H1 (cell line): ENCODE data around the gene NAA25. TPM values are rescaled to one million over a fixed set of nuclear protein-coding genes. Genes with fewer than 3 reads are reported as not detected.
A peak's percentile ranks its signal among the peaks of the same experiment; 100 is the strongest.

Source experiments
- CTCF ChIA-PET: fragments of 300-600 bp; sonication (Branson Sonifier 250); formaldehyde crosslinking; loops from one replicate; lab custom pipeline; 2021; ENCODE audit not compliant: partially characterized antibody; lab: Charles Lee
- POLR2A ChIA-PET: fragments of 300-600 bp; sonication (Branson Sonifier 250); formaldehyde crosslinking; loops from one replicate; lab custom pipeline; 2021; ENCODE audit warnings: inconsistent platforms; ENCODE audit not compliant: partially characterized antibody; lab: Charles Lee
- DNase-seq, 2 experiments: peaks; one replicate each; pipeline versions ENCODE4 v3.0.0 to v3.0.0-alpha.2; 2010 to 2022; ENCODE audit warnings: low spot score in 2 of 2, low read depth in 1 of 2, mixed read lengths in 1 of 2
- FAIRE-seq: peaks from 2 replicates; lab custom pipeline; 2011; peaks lifted over from hg19 to GRCh38; lab: Jason Lieb, UNC
- H2AFZ ChIP-seq: 2 replicates; pipeline ENCODE4 v1.8.1; 2012; ENCODE audit warnings: low read length, inconsistent platforms
- H2AK5ac ChIP-seq: 2 replicates; pipeline ENCODE4 v1.6.1; 2013; ENCODE audit warnings: low read depth, low read length
- H2BK120ac ChIP-seq: replicated peaks from 2 replicates; pipeline ENCODE3; 2013; ENCODE audit warnings: low read depth, low read length, inconsistent platforms
- H2BK12ac ChIP-seq: 2 replicates; pipeline ENCODE4 v1.6.1; 2013; ENCODE audit warnings: low read depth, low read length
- H2BK15ac ChIP-seq: 2 replicates; pipeline ENCODE4 v1.6.1; 2013; ENCODE audit warnings: low read length
- H2BK20ac ChIP-seq: 2 replicates; pipeline ENCODE4 v1.6.1; 2013; ENCODE audit warnings: low read length
- H2BK5ac ChIP-seq: 2 replicates; pipeline ENCODE4 v1.6.1; 2013; ENCODE audit warnings: low read depth, low read length
- H3K14ac ChIP-seq: 2 replicates; pipeline ENCODE4 v1.6.1; 2013; ENCODE audit warnings: inconsistent platforms; ENCODE audit not compliant: insufficient read length
- H3K18ac ChIP-seq: 2 replicates; pipeline ENCODE4 v1.6.1; 2013; ENCODE audit warnings: low read length; ENCODE audit errors: extremely low read depth
- H3K23ac ChIP-seq: 2 replicates; pipeline ENCODE4 v1.6.1; 2013; ENCODE audit warnings: inconsistent platforms; ENCODE audit not compliant: insufficient read length
- H3K23me2 ChIP-seq: 2 replicates; pipeline ENCODE4 v1.6.1; 2013; ENCODE audit warnings: low read depth, low read length
- H3K27ac ChIP-seq: 2 replicates; pipeline ENCODE4 v1.6.1; 2011; ENCODE audit warnings: low read depth, low read length, inconsistent platforms
- H3K27me3 ChIP-seq, 4 experiments: replicated peaks in 1 of 4; 1 replicate in 1 of 4; 2 replicates in 3 of 4; pipeline versions ENCODE4 v1.6.1 to v1.8.1; 2011 to 2013; ENCODE audit warnings: low read length in 3 of 4, mild to moderate bottlenecking in 3 of 4, inconsistent platforms in 2 of 4, mixed read lengths in 2 of 4, moderate library complexity in 1 of 4; ENCODE audit not compliant: control insufficient read depth in 3 of 4, insufficient read depth in 3 of 4; ENCODE audit errors: extremely low read depth in 1 of 4
- H3K36me3 ChIP-seq, 4 experiments: 2 replicates each; pipeline versions ENCODE4 v1.6.1 to v1.8.1; 2011 to 2013; ENCODE audit warnings: mild to moderate bottlenecking in 4 of 4, low read length in 3 of 4, moderate library complexity in 2 of 4, control low read depth in 1 of 4, inconsistent platforms in 1 of 4; ENCODE audit not compliant: insufficient read depth in 4 of 4, control insufficient read depth in 2 of 4
- H3K4ac ChIP-seq: replicated peaks from 2 replicates; pipeline ENCODE3; 2013; ENCODE audit warnings: low read length, low read depth, mixed read lengths, inconsistent platforms; ENCODE audit not compliant: insufficient read length
- H3K4me1 ChIP-seq, 4 experiments: replicated peaks in 1 of 4; 1 replicate in 1 of 4; 2 replicates in 3 of 4; pipeline versions ENCODE4 v1.6.1 to v1.8.1; 2011 to 2013; ENCODE audit warnings: low read length in 3 of 4, inconsistent platforms in 2 of 4, mixed read lengths in 1 of 4; ENCODE audit not compliant: insufficient read depth in 4 of 4, control insufficient read depth in 3 of 4
- H3K4me2 ChIP-seq, 2 experiments: 2 replicates each; pipeline versions ENCODE4 v1.6.1 to v1.8.1; 2011 to 2013; ENCODE audit warnings: low read depth in 2 of 2, low read length in 2 of 2, control low read depth in 1 of 2, inconsistent platforms in 1 of 2, mild to moderate bottlenecking in 1 of 2; ENCODE audit not compliant: insufficient read depth in 1 of 2
- H3K4me3 ChIP-seq, 4 experiments: fragments of 200-600, 300-600 bp in 1 of 4; sonication (generic), shearing (Covaris generic), sonication (Bioruptor Twin) in 1 of 4; 2 replicates each; pipeline versions ENCODE4 v1.5.1 to v1.8.1; 2011 to 2016; ENCODE audit warnings: low read length in 4 of 4, low read depth in 3 of 4, control low read depth in 2 of 4, inconsistent platforms in 2 of 4, mild to moderate bottlenecking in 2 of 4, mixed read lengths in 1 of 4, moderate library complexity in 1 of 4; ENCODE audit not compliant: insufficient read depth in 2 of 4; ENCODE audit errors: extremely low read depth in 1 of 4
- H3K56ac ChIP-seq: replicated peaks from 2 replicates; pipeline ENCODE3; 2013; ENCODE audit warnings: low read depth, mild to moderate bottlenecking, mixed read lengths, low read length, inconsistent platforms; ENCODE audit not compliant: insufficient read length
- H3K79me1 ChIP-seq: 2 replicates; pipeline ENCODE4 v1.6.1; 2013; ENCODE audit warnings: low read depth, low read length, control low read depth
- H3K79me2 ChIP-seq, 2 experiments: 2 replicates each; pipeline versions ENCODE4 v1.6.1 to v1.8.1; 2012 to 2013; ENCODE audit warnings: low read length in 2 of 2, mild to moderate bottlenecking in 2 of 2, inconsistent platforms in 1 of 2; ENCODE audit not compliant: insufficient read depth in 2 of 2, control insufficient read depth in 1 of 2
- H3K9ac ChIP-seq, 4 experiments: replicated peaks in 1 of 4; 1 replicate in 1 of 4; 2 replicates in 3 of 4; pipeline versions ENCODE4 v1.6.1 to v1.8.1; 2011 to 2013; ENCODE audit warnings: low read depth in 3 of 4, low read length in 3 of 4, control low read depth in 2 of 4, mild to moderate bottlenecking in 2 of 4, moderate library complexity in 2 of 4, inconsistent platforms in 1 of 4; ENCODE audit errors: extremely low read depth in 1 of 4
- H3K9me3 ChIP-seq, 2 experiments: 2 replicates each; pipeline versions ENCODE4 v1.6.1 to v1.8.1; 2012 to 2013; ENCODE audit warnings: mild to moderate bottlenecking in 2 of 2, moderate library complexity in 2 of 2, control low read depth in 1 of 2, inconsistent platforms in 1 of 2, low read depth in 1 of 2, low read length in 1 of 2, mixed read lengths in 1 of 2; ENCODE audit not compliant: insufficient read depth in 2 of 2
- H4K20me1 ChIP-seq, 2 experiments: replicated peaks in 1 of 2; 2 replicates each; pipeline versions ENCODE3 to v1.8.1; 2011 to 2013; ENCODE audit warnings: inconsistent platforms in 2 of 2, low read length in 2 of 2, mild to moderate bottlenecking in 1 of 2; ENCODE audit not compliant: insufficient read depth in 2 of 2, control insufficient read depth in 1 of 2
- H4K5ac ChIP-seq: 2 replicates; pipeline ENCODE4 v1.6.1; 2013; ENCODE audit warnings: low read length, low read depth, mixed read lengths, inconsistent platforms; ENCODE audit not compliant: insufficient read length
- H4K8ac ChIP-seq: 2 replicates; pipeline ENCODE4 v1.8.0; 2013; ENCODE audit warnings: mild to moderate bottlenecking, moderate library complexity, low read length, inconsistent platforms; ENCODE audit not compliant: insufficient read depth; ENCODE audit errors: extremely low read depth
- H4K91ac ChIP-seq: replicated peaks from 2 replicates; pipeline ENCODE3; 2013; ENCODE audit warnings: low read length, mixed read lengths, inconsistent platforms; ENCODE audit not compliant: insufficient read length
- POLR2AphosphoS5 ChIP-seq: IDR thresholded peaks from 2 replicates; pipeline ENCODE4 v1.6.1; 2011; ENCODE audit warnings: low read depth, low read length
- SP2 ChIP-seq: IDR thresholded peaks from 2 replicates; pipeline ENCODE4 v1.6.1; 2012; ENCODE audit warnings: mild to moderate bottlenecking, low read length, inconsistent platforms
- WGBS, 2 experiments: shearing (Covaris generic) in 1 of 2; methylation state at CpG; one replicate each; pipeline versions ENCODE4 v1.1.6 to v1.1.7; 2013 to 2015; ENCODE audit warnings: low lambda C conversion rate in 2 of 2, mixed read lengths in 2 of 2, inconsistent platforms in 1 of 2, low coverage in 1 of 2, missing lambda C conversion rate in 1 of 2; ENCODE audit not compliant: insufficient replicate concordance in 2 of 2, insufficient coverage in 1 of 2, insufficient read length in 1 of 2; ENCODE audit errors: extremely low coverage in 1 of 2, missing lambda C conversion rate in 1 of 2; 5-methylcytosine and 5-hydroxymethylcytosine counted together
- polyA plus RNA-seq, 7 experiments: library from polyadenylated mRNA; depleted of rRNA in 3 of 7; stranded (reverse) in 5 of 7; unstranded in 2 of 7; fragments of >200 nt in 5 of 7; fragments of 200-250 nt in 2 of 7; gene quantifications; 1 replicate in 5 of 7; 2 replicates in 1 of 7; 4 replicates in 1 of 7; pipeline versions ENCODE4 v1.2.1 to v1.2.3, GENCODE V29; 2011 to 2013; ENCODE audit warnings: missing spikeins in 2 of 7, mixed read lengths in 2 of 7
- total RNA-seq: library from RNA; stranded (reverse); fragmentation: NEBNext Ultra II Directional; extraction: Animal tissue kit (Norgen Biotek cat#: 25700); gene quantifications from 2 replicates; pipeline ENCODE4 v1.2.1, GENCODE V29; 2021

NAA25 gene
- total and polyA plus RNA-seq, 2 of the 8 experiments (the other 6 are each of a cell fraction or from before 2014, with no cell fraction given): 10.8 to 60.3 TPM

- DNase-seq: no peak
- no peak overlapping the region for H3K14ac ChIP-seq
- WGBS, 2 experiments: 90% methylated on average over 11 of the region's 11 CpGs; no CpG with 5 or more reads in 1 of the 2 experiments
- no peak overlapping the region for H2BK5ac ChIP-seq
- no peaks in the 10 kb centered on the region for H3K9me3 ChIP-seq
- peaks cover 0 to 43% of the 10 kb centered on the region in 2 experiments for H3K79me2 ChIP-seq
- H3K27me3 ChIP-seq: no peaks in the 10 kb centered on the region
- H3K4ac ChIP-seq: no peak overlapping the region
- H4K5ac ChIP-seq: no peak overlapping the region
- no peak overlapping the region for H2BK15ac ChIP-seq
- peak; percentile 26; the same call in 1 of the 2 replicates for TF ChIP-seq POLR2AphosphoS5
- TF ChIP-seq SP2: no peak
- no peak overlapping the region for H3K27ac ChIP-seq
- H3K18ac ChIP-seq: no peak overlapping the region
- no peak overlapping the region for H3K23ac ChIP-seq
- FAIRE-seq: no peak
- no peak overlapping the region for H2BK20ac ChIP-seq
- H3K36me3 ChIP-seq: peaks cover 9 to 62% (median 33%) of the 10 kb centered on the region in 4 experiments
- H3K4me2 ChIP-seq: no peak overlapping the region
- no peak overlapping the region for H2AK5ac ChIP-seq
- no peak overlapping the region for H3K4me3 ChIP-seq
- H4K8ac ChIP-seq: no peak overlapping the region
- ChIA-PET POLR2A (interaction anchor here (0.6 to 5.6 kb wide), 6 partner anchors 8 to 312 kb away, joined by 3 to 88 read pairs (median 4); partner anchors contain the start of genes ERP29 and TMEM116), CTCF (interaction anchor here (0.6 to 4.3 kb wide), 6 partner anchors 8 to 268 kb away, joined by 3 to 18 read pairs (median 3); no protein-coding TSS in a partner anchor)
- no peak overlapping the region for H2AFZ ChIP-seq
- H2BK120ac ChIP-seq: no peak overlapping the region
- peaks cover 0 to 2% (median 0%) of the 10 kb centered on the region in 4 experiments; a peak in 1 of 7 replicates for H3K4me1 ChIP-seq
- H3K56ac ChIP-seq: no peak overlapping the region
- H2BK12ac ChIP-seq: no peak overlapping the region
- no peak overlapping the region for H3K9ac ChIP-seq
- peaks cover 20 to 27% of the 10 kb centered on the region in 2 experiments for H4K20me1 ChIP-seq
- H3K23me2 ChIP-seq: no peaks in the 10 kb centered on the region
- H3K79me1 ChIP-seq: peaks cover 21% of the 10 kb centered on the region
- no peak overlapping the region for H4K91ac ChIP-seq
These were observed 86.2 kb downstream of the NAA25 start for GRCh38 chr12:112022241-112023016.
